Activated CD8-positive, alpha-beta T cell treated with anti-CD3 and anti-CD28 coated beads for 36 hours (primary cell): ENCODE data around the gene OSBPL6. TPM values are rescaled to one million over a fixed set of nuclear protein-coding genes. Genes with fewer than 3 reads are reported as not detected.

Experiments
- ATAC-seq: fragments of 200-7000 bp; cut with Tn5 transposase; one replicate; pipeline ENCODE4 v1.10.0; 2021; ENCODE audit warnings: mild to moderate bottlenecking, moderate library complexity
- CTCF ChIA-PET: fragments of 350-600 bp; sonication (Branson Sonifier 250); formaldehyde crosslinking; loops from one replicate; lab custom pipeline; 2021; ENCODE audit warnings: antibody characterized with exemption; lab: Charles Lee
- POLR2A ChIA-PET: fragments of 350-600 bp; sonication (Branson Sonifier 250); formaldehyde crosslinking; loops from one replicate; lab custom pipeline; 2021; ENCODE audit warnings: antibody characterized with exemption; lab: Charles Lee
- DNase-seq: peaks from one replicate; pipeline ENCODE4 v3.0.0-alpha.2; 2020
- H3K27ac Mint-ChIP-seq: one replicate; pipeline ENCODE4 v1.8.0; 2021; ENCODE audit warnings: mild to moderate bottlenecking, mixed read lengths
- H3K27me3 Mint-ChIP-seq: one replicate; pipeline ENCODE4 v1.8.0; 2021; ENCODE audit warnings: mixed read lengths
- H3K36me3 Mint-ChIP-seq: one replicate; pipeline ENCODE4 v1.8.0; 2021; ENCODE audit warnings: low read depth, mixed read lengths
- H3K4me1 Mint-ChIP-seq: one replicate; pipeline ENCODE4 v1.8.0; 2021; ENCODE audit warnings: low read depth, mixed read lengths
- H3K4me3 Mint-ChIP-seq: one replicate; pipeline ENCODE4 v1.8.0; 2021; ENCODE audit warnings: mild to moderate bottlenecking, moderate library complexity, mixed read lengths
- H3K9me3 Mint-ChIP-seq: one replicate; pipeline ENCODE4 v1.8.0; 2021; ENCODE audit warnings: mixed read lengths
- CTCF ChIP-seq: fragments of 200-600 bp; IDR thresholded peaks from one replicate; pipeline ENCODE4 v1.8.0; 2022; ENCODE audit warnings: antibody characterized with exemption, mild to moderate bottlenecking
- intact Hi-C: fragments of 100-400 bp; cut with micrococcal nuclease; formaldehyde crosslinking; loops from one replicate; pipeline ENCODE4 v1.10.0; 2022
- total RNA-seq, 2 experiments: library from RNA; stranded (reverse); gene quantifications; one replicate each; pipeline ENCODE4 v1.2.3, GENCODE V29; 2021

OSBPL6 gene
- total RNA-seq, 2 experiments from 2014 or later = 2.5 to 4.0 TPM

GRCh38 chr2:178365116-178365515 lies 170.8 kb downstream of the OSBPL6 start:
- Mint-ChIP-seq H3K27ac (no peak overlapping the region), H3K4me3 (no peak overlapping the region), H3K36me3 (no peaks in the 10 kb centered on the region), H3K4me1 (no peaks in the 10 kb centered on the region), H3K27me3 (peaks cover 4% of the 10 kb centered on the region), H3K9me3 (no peaks in the 10 kb centered on the region)
- no peak for TF ChIP-seq CTCF
- POLR2A ChIA-PET = no interaction called here
- ATAC-seq (no peak), DNase-seq (no peak)
- CTCF ChIA-PET = interaction anchor here (1.2 kb wide), 1 partner anchor 33 kb away, joined by 3 read pairs; no protein-coding TSS in a partner anchor
- intact Hi-C loops = no loop called here

GRCh38 chr2:178366412-178366811 lies 172.1 kb downstream of the OSBPL6 start:
- Mint-ChIP-seq H3K27me3 (peaks cover 4% of the 10 kb centered on the region), H3K27ac (no peak overlapping the region), H3K4me3 (no peak overlapping the region), H3K9me3 (no peaks in the 10 kb centered on the region), H3K4me1 (no peaks in the 10 kb centered on the region), H3K36me3 (no peaks in the 10 kb centered on the region)
- POLR2A ChIA-PET = no interaction called here
- ATAC-seq = no peak
- intact Hi-C loops = no loop called here
- no peak for DNase-seq
- CTCF ChIA-PET = interaction anchor here (1.2 kb wide), 1 partner anchor 31 kb away, joined by 3 read pairs; no protein-coding TSS in a partner anchor
- no peak for TF ChIP-seq CTCF

GRCh38 chr2:178367344-178367743 lies 173.0 kb downstream of the OSBPL6 start:
- no peak for DNase-seq
- Mint-ChIP-seq H3K9me3 (no peaks in the 10 kb centered on the region), H3K4me1 (no peaks in the 10 kb centered on the region), H3K4me3 (no peak overlapping the region), H3K27me3 (peaks cover 4% of the 10 kb centered on the region), H3K36me3 (no peaks in the 10 kb centered on the region), H3K27ac (no peak overlapping the region)
- TF ChIP-seq CTCF = no peak
- intact Hi-C loops = no loop called here
- no peak for ATAC-seq
- CTCF ChIA-PET = no interaction called here
- POLR2A ChIA-PET = no interaction called here

- Mint-ChIP-seq H3K9me3 (no peaks in the 10 kb centered on the region), H3K27ac (no peak overlapping the region), H3K27me3 (peaks cover 16% of the 10 kb centered on the region), H3K36me3 (no peaks in the 10 kb centered on the region), H3K4me3 (no peak overlapping the region), H3K4me1 (no peaks in the 10 kb centered on the region)
- intact Hi-C loops = no loop called here
- DNase-seq (no peak), ATAC-seq (no peak)
- TF ChIP-seq CTCF = no peak
- ChIA-PET POLR2A (no interaction called here), CTCF (interaction anchor here (1.4 kb wide), 1 partner anchor 22 kb away, joined by 3 read pairs; no protein-coding TSS in a partner anchor)
Measured at GRCh38 chr2:178374865-178375264, 180.6 kb downstream of the OSBPL6 start.

DNA sequence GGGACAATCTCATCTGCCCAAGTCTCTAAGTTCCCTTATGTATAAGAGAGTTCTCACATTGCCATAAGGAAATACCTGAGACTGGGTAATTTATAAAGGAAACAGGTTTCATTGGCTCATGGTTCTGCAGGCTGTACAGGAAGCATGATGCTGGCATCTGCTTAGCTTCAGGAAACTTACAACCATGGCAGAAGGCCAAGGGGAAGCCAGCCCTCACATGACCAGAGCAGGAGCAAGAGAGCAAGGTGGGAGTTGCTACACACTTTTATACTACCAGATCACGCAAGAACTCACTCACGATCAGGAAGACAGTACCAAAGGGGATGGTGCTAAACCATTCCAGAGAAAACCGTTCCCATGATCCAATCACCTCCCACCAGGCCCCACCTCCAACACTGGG lies 182.7 kb downstream of the OSBPL6 start:
- H3K4me1 Mint-ChIP-seq = no peaks in the 10 kb centered on the region
- H3K9me3 Mint-ChIP-seq = no peaks in the 10 kb centered on the region
- intact Hi-C loops = no loop called here
- no peaks in the 10 kb centered on the region for H3K36me3 Mint-ChIP-seq
- CTCF ChIA-PET = interaction anchor here (2.2 kb wide), 1 partner anchor 21 kb away, joined by 8 read pairs; no protein-coding TSS in a partner anchor
- no peak overlapping the region for H3K27ac Mint-ChIP-seq
- H3K4me3 Mint-ChIP-seq = no peak overlapping the region
- H3K27me3 Mint-ChIP-seq = peaks cover 16% of the 10 kb centered on the region
- POLR2A ChIA-PET = no interaction called here
- DNase-seq (no peak), ATAC-seq (no peak)
- TF ChIP-seq CTCF = no peak
